Right renal cortex interstitium (tissue), 3 donors: ENCODE data around the gene TOR1A. TPM values are rescaled to one million over a fixed set of nuclear protein-coding genes. Genes with fewer than 3 reads are reported as not detected.
A peak's percentile ranks its signal among the peaks of the same experiment; 100 is the strongest.

Experiments
- DNase-seq, 3 donors: peaks; one replicate each; pipeline ENCODE4 v3.0.0-alpha.2; 2013; ENCODE audit warnings: low read depth in 3 of 3, low spot score in 2 of 3
- polyA plus RNA-seq, 3 donors: library from polyadenylated mRNA; unstranded; fragments of 120-200 nt; gene quantifications; one replicate each; pipeline ENCODE4 v1.2.1, GENCODE V29; 2013; ENCODE audit not compliant: insufficient read length in 3 of 3

The TOR1A gene
- polyA plus RNA-seq, result 10 to 100 TPM; 43.9 to 45.0 (median 44.1) TPM

GRCh38 chr9:129823935-129824601, at the start of gene TOR1A:
Gene TOR1A, minus strand, starts transcription at chr9:129824136. Its CDS starts 51 bp downstream, at chr9:129824085.
- peak; percentile 76 to 89 (median 84) for DNase-seq

DNA sequence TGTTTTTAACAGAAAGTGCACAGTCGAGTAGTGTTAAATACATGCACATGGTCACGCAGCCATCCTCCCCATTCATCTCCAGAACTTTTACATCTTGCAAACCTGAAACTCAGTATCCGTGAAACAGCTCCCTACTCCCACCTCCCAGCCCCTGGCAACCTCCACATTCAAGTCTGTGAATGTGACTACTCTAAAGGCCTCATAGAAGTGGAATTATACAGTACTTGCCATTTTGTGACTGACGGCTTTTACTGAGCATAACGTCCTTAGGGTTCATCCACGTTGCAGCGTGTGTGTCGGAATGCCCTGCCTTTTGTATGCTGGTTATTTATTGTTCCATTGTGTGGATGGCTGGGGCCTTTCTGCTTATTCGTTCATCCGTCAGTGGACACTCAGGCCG, 47.1 kb upstream of the TOR1A start:
- DNase-seq, result no peak

DNA sequence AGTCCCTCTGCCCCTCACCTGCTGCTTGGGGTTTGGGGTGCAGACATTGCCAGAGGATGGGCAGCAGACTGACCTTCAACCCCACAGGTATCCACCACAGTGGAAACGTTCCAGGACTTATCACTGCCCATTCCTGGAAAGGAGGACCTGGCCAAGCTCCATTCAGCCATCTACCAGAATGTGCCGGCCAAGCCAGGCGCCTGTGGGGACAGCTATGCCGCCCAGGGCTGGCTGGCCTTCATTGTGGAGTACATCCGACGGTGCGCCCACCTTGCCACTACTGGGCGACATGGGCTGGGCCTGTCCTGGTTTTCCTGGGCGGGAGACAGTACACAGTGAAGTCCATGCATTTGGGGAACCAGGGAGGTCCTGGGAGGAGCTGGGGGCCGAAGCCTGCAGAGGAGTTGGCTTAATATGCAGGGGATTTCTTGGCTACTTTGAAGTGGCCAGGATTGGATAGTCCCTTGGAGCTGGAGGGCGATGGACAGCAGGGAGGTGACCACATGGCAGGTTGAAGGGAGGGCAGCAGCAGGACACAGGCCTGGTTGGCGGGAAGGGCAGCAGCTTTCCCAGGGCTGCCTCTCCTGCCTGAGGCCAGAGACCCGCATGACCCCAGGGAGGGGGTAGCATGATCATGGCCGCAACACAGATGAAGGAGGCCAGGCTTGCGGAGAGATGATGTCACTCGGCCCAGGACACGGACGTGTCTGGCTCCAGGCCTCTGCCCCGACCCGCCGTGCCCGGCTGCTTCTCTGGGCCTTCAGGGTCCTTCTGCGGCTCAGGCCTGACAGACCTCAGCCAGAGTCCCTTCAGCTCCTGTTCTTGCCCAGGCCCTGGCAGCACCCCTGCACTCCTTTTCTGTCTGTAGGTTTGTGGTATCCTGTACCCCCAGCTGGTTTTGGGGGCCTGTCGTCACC, 45.9 kb upstream of the TOR1A start:
- DNase-seq, result no peak

DNA sequence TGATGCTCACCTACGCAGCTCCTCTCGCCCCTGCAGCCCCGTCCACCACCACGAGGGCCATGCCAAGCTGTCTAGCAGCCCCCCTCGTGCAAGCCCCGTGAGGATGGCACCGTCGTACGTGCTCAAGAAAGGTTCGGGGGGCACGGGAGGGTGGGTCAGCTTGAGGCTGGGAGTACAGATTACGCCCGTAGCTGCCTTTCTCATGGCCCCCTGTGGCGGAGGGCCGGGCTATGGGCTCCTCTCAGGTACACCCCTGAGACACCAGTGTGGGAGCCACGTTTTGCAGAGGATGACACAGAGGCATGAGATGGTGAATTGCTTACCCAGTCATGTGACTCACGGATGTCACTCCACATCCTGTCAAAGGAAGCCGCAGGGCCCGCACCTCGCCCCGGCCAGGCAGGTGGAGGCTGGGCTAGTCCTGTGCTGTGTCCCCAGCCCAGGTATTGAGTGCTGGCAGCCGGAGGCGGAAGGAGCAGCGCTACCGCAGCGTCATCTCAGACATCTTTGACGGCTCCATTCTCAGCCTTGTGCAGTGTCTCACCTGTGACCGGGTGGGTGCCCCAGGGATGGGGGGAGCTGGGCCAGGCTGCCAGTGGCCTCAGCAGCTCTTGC, 45.0 kb upstream of the TOR1A start:
- DNase-seq, result no peak

- no peak for DNase-seq
These were observed 44.3 kb upstream of the TOR1A start for GRCh38 chr9:129868023-129868871.

DNA sequence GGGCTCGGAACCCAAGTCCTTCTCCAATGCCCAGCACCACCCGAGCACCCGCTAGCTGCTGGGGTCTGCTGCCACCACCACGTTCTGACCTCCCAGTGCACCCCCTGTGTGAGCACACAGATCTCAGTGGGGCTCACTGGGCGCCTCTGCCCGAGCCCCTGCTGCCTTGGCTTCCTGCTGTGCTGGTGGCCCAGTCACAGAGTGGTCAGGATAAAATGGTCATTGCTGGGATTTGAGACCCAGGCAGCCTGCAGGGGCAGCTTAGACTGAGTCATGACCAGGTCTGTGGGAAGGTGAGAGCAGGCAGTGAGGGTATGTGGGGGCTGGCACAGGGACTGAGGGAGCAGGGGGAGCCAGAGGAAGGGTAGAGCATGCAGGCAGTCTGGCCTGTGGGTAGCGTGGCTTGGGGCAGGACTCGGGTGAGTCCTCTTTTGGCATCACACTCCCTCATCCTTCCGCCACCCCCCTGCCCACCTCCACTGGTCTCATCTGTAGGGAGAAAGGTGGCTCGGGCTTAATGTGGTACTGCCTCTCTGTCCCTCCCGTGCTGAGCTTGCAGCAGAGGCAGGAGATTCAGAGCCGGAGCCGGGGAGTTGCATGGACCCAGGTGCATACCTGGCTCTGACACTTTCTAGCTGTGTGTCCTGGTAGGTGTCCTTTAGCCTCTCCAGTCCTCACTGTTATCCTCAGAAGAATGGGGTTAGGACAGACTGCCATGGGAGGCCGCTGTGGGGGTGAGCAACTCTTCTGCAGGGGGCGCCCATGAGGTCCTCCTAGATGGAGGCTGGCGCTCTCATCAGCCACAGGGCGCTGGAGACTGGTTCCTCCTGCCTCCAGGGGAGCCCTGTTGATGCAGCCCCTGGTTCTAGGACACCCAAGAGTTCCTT, 43.4 kb upstream of the TOR1A start:
- no peak for DNase-seq

GRCh38 chr9:129866394-129867135, 42.6 kb upstream of the TOR1A start:
- DNase-seq, result no peak

DNA sequence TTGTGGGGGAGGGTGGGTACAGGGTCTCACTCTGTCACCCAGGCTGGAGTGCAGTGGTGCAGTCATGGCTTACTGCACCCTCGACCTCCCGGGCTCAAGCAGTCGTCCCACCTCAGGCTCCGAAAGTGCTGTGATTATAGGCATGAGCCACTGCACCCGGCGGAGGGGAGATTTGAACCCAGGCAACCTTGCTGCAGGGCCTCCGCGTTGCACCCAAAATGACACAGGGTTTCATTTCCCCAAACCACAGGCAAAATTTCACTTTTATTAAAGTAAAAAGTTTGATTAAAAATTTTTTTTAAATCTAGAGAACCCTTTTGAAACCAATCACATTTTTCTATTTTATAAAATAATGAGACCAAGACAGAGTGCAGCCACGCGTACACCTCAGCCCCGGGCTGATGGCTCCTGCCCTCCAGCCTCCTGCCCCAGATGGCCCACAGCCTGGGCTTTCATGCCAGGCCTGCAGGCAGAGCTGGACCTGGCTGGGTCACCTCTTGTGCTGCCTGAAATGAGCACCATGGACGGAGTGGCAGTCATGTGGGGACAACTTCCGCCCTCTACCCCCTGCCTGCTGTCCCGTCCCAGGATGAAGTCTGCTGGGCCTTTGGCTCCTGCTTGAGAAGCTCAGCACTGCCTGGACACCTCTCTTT, 41.9 kb upstream of the TOR1A start:
- no peak for DNase-seq

DNA sequence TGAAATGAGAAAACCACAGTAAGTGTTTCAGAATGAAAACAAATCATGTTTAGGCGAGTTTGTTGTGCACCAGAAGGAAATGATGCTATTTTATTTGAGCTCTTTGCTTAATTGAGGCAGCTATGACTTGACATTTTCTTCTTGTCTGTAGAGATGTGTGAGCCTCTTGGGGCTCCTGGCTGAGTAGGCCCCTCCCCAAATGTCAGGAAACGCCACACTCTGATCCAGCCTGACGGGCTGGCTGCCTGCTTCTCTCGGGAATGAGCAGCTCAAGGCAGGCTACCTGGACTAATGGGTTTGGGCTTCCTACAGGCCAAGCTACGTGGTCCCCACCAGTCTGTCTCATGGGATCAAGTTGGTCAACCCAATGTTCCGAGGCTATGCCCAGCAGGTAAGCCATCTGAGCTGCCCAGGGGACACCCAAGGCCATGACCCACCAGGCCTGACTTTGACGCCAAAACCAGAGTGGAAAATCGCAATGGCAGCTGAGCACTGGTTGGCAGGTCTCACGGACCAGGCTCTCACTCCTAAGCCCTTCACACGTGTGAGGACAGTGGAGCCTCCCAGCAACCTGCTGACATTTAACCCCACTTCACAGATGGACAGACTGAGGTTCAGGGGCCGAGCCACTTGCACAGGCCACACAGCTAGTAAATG, 41.2 kb upstream of the TOR1A start:
- no peak for DNase-seq

DNA sequence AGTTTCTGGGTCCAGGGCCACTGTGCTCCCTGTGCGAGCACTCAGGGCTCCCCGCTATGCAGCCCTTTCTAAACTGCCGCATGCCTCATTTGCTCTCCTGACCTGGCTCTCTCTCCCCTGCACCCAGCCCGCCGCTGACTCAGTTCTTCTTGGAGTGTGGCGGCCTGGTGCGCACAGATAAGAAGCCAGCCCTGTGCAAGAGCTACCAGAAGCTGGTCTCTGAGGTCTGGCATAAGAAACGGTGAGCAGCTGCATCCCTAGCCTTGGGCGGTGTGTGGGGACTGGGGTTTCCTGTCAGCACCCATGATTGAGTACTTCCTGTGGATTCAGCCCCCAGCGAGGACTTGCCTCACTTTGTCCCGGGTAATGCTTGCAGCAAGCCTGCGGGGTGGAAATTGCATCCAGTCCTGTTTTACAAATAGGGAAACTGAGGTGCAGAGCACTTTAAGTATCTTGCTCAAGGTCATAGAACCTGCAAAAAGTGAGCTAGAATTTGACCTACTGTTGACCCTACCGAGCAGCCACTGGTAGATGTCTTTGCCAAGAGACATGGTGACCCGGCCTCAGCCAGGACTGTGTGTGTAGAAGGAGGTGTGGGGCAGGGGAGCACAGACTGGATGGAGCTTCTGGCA, 39.2 kb upstream of the TOR1A start:
- no peak for DNase-seq

GRCh38 chr9:129861447-129861827, 37.5 kb upstream of the TOR1A start:
- DNase-seq, result no peak

DNA sequence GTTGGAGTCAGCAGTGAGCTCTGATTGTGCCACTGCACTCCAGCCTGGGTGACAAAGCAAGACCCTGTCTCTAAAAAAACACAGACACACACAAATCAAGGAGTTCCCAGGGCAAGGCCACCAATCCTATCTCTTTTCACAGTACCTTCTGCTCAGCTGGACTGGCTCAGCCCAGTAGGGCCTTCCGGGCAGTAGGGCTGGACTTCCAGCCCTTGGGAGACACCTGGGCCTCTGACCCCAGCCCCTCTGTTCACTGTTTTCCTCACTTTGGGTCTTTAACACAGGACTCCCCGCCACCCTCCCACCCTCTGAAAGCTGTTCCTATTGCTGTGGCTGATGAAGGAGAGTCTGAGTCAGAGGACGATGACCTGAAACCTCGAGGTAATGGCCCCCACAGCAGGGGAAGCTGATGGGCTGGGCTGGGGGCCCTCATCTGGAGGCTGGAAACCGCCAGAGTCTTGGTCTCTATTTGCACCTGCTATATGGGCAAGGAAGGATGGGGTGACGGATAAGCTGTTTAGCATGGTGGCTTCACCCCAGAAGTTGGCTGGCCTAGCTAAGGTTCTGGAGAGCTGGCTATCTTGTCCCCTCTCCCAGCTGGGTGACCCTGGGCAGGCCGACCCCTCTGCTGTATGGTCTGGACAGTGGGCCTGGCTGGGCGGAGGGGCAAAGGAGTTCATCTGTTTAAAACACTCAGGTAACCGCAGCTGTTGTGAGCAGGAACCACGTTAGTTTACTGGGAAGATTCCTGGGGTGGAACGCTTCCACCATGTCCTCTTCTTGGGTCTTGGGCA, 36.9 kb upstream of the TOR1A start:
- no peak for DNase-seq

GRCh38 chr9:129858167-129858962, 34.4 kb upstream of the TOR1A start:
- DNase-seq, result no peak

DNA sequence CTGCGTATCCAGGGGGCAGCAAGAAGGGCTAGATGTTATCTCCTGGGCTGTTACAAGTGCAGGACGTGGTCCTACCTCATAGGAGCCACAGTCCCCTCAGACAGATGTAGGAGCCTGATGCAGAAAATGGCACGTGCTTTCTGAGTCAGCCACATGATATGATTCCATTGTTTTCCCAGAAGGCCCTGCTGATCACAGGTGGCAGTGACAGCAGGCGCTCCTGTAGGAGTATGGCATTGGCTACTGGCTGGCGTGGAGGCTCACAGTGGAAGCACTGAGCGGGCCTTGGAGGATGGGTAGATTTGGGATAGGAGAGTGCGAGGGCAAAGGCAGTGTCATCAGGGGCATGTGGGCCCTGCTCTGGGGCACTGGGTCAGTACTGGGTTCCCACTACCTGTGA, 33.3 kb upstream of the TOR1A start:
- no peak for DNase-seq

GRCh38 chr9:129854588-129855110, 30.7 kb upstream of the TOR1A start:
- DNase-seq, result no peak

- no peak for DNase-seq
These were observed 29.7 kb upstream of the TOR1A start for GRCh38 chr9:129853614-129854013.
